ENCODE measurements around the gene PLEKHM2.
"Not testable (repeated sequence)": the region's sequence is repeated elsewhere in the genome, so short reads cannot be mapped to it uniquely, and the experiment has no call there.

Gene PLEKHM2, protein sequence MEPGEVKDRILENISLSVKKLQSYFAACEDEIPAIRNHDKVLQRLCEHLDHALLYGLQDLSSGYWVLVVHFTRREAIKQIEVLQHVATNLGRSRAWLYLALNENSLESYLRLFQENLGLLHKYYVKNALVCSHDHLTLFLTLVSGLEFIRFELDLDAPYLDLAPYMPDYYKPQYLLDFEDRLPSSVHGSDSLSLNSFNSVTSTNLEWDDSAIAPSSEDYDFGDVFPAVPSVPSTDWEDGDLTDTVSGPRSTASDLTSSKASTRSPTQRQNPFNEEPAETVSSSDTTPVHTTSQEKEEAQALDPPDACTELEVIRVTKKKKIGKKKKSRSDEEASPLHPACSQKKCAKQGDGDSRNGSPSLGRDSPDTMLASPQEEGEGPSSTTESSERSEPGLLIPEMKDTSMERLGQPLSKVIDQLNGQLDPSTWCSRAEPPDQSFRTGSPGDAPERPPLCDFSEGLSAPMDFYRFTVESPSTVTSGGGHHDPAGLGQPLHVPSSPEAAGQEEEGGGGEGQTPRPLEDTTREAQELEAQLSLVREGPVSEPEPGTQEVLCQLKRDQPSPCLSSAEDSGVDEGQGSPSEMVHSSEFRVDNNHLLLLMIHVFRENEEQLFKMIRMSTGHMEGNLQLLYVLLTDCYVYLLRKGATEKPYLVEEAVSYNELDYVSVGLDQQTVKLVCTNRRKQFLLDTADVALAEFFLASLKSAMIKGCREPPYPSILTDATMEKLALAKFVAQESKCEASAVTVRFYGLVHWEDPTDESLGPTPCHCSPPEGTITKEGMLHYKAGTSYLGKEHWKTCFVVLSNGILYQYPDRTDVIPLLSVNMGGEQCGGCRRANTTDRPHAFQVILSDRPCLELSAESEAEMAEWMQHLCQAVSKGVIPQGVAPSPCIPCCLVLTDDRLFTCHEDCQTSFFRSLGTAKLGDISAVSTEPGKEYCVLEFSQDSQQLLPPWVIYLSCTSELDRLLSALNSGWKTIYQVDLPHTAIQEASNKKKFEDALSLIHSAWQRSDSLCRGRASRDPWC

DNA sequence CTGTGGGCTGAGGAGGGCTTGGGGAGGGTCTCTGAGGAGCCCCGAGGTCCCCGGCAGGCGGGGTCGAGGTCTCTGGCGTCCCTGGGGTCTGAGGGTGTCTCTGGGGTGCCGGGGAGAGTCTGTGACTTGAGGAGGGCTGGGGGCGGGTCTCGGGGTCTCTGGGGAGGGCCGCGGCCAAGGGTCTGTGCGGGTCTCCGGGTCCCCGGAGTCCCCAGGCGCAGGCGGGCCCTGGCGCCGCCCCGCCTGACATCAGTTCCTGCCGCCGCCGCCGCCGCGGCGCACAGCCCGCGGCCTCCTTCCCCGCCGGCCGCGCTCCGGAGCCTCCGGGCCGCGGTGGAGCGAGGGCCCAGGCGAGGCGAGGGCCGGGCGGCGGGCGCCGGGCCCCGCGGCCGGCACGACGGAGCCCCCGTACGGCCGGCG lies at the start of gene PLEKHM2:
TSS of gene PLEKHM2 (plus strand) at position 279 of the 420 bp plus-strand sequence. CDS start 239 bp downstream, outside the sequence.
- DNase-seq = peak in 1 of 2 experiments; percentile 9

DNA sequence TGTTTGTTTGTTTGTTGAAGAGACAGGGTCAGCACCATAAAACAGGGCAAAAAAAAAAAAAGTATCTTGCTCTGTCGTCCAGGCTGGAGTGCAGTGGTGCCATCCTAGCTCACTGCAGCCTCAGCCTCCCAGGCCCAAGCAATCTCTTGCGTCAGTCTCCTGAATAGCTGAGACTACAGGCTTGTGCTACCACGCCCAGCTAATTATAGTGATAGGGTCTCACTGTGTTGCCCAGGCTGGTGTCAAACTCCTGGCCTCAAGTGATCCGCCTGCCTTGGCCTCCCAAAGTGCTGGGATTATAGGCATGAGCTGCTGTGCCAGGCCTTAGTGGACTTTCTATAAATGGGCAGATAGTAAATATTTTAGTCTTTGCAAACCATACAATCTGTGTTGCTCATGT lies 47.7 kb upstream of the PLEKHM2 start:
- DNase-seq = no peak

DNA sequence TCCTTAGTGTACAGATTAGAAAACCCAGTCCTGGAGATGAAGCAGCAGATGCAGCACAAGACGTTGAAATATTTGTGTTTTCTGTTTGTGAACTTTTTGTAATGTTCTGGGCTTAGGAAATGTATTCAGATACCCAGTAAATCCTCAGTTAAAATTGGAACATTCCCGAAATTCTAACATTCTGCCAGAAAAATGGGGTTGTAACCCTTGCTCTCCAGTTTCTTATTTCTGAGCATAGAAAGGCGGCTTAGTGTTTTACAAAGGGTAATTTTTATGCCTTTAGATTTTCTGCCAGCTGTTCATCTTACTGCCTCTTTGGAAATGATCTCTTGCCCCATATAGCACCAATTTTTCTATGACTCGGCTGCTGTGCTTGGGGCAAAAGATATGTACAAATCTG lies 46.3 kb upstream of the PLEKHM2 start:
- DNase-seq = no peak

DNA sequence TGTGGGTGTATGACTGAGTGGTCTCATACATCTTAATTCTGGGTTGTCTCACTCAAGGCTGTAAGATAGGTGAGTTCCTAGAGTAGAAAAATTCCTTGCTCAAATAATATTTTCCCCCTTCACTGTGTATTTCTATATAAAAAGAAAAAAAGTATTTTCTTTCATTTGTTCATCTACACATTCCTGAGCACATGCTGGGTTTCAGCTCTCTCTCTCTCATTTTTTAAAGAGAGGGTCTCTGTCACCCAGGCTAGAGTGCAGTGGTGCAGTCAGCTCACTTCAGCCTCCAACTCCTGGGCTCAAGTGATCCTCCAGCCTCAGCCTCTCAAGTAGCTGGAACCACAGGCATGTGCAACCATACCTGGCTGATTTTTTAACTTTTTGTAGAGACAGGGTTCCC lies 44.9 kb upstream of the PLEKHM2 start:
- no peak for DNase-seq

DNA sequence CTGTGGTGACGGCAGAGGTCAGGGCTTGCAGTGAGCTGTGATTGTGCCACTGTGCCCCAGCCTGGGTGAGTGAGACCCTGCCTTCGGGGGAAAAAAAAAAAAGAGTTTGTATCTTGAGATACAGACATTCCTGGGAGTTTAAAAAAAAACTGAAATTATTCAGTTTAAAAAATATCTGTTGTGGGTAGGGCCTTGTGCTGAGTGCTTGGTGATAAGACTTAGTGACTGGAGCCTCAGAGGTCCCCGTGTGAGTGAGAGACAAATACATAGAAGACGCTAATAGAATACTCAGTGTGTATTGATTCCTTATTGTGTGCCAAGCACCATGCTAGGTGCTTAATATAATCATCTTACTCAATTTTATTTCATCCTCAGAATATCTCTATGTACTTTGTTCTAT lies 44.2 kb upstream of the PLEKHM2 start:
- DNase-seq = no peak

DNA sequence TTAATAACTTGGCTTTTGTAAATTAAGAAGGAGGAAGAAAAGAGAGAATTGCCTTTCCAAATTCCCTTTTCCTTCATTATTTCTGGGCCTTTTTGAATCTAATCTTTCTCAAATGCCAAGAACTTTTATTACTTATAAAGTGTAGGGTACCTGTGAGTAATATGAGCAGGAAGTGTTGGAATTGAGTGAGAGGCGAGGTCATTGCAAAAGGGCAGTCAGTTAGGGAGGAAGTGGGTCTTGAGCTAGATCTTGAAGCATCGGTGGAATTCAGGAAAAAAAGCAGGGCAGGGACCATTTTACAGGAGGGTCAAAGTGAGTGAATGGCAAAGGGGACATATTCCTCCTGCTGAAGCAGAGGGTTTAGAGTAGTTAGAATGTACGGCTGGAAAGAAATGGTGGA lies 43.5 kb upstream of the PLEKHM2 start:
- DNase-seq = no peak

DNA sequence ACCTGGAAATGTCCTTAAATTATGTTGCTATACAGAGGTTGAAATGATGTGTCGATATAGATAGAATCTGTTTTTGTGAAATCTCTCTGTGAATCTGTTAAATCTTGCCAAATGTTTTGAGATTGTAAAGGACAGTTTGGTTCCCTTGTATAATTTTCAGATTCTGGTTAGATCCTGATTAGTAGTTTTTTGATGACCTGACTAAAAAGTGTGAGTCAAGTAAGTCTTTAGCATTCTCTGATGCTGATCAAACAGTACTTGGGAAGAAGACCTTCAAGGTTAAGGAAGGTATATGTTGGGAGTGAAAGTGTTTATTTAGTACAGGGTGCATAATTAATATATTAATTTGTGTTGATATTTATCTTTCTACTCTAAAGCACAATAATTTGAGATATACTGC lies 34.2 kb upstream of the PLEKHM2 start:
- DNase-seq = no peak

DNA sequence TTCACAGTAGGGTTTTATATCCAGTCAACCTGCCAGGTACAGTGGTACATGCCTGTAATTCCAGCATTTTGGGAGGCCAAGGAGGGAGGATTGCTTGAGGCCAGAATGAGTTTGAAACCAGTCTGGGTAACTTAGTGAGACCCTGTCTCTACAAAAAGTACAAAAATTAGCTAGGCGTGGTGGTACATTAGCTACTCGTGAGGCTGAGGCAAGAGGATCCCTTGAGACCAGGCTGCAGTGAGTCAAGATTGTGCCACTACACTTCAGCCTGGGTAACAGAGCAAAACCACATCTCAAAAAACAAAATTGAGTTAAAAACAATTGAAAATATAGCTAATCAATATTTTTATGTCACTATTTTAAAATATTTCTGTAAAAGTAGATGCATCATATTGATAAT lies 33.7 kb upstream of the PLEKHM2 start:
- DNase-seq = no peak

DNA sequence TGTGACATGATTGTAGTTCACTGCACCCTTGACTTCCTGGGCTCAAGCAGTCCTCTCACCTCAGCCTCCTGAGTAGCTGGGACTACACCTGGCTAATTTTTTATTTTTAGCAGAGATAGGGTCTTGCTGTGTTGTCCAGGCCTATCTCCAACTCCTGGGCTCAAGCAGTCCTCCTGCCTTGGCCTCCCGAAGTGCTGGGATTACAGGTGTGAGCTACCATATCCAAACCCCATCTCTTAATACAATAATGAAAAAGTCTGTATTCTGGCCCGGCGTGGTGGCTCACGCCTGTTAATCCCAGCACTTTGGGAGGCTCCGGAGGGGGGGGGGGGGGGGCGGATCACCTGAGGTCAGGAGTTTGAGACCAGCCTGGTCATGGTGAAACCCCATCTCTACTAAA lies 32.0 kb upstream of the PLEKHM2 start:
- not testable (repeated sequence) for DNase-seq

DNA sequence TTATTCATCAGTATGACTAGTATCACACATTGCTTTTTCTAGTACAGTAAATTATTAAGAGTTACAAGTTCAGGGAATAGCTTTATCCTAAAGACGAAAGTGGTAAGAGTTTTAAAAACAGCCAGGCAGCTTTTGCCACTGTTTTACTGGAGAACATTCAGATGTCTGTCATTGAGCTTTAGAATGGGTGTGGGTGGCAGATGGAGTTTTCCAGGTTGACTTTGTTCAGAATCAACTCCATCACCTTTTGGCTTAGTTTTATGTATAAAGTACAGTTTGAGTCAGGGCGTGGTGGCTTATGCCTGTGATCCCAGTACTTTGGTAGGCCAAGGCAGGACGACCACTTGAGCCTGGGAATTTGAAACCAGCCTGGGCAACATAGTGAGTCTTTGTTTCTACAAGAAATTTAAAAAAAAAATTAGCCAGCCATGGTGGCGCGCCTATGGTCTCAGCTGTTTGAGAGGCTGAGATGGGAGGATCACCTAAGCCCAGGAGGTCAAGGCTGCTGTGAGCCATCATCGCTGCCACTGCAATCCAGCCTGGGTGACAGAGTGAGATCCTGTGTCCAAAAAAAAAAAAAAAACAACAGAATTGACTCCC lies 29.9 kb upstream of the PLEKHM2 start:
- DNase-seq = no peak

DNA sequence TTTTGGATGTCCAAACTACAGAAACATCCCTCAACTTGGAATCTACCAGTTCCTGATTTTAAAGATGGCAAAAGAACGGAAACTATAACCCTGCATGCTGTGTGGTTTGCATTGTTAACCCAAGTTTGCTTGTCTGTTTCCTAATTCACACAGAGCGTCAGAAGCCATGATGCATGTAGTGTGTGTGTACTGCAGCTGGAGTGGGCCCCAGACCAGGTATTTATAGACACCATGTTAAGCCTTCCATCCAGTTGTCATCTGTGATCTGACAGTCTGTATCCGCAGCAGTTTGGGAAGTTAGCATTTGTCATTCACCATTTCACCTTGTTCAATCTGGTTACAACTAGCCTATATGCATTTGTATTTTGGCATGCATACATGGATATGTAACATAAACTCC lies 27.7 kb upstream of the PLEKHM2 start:
- DNase-seq = no peak

DNA sequence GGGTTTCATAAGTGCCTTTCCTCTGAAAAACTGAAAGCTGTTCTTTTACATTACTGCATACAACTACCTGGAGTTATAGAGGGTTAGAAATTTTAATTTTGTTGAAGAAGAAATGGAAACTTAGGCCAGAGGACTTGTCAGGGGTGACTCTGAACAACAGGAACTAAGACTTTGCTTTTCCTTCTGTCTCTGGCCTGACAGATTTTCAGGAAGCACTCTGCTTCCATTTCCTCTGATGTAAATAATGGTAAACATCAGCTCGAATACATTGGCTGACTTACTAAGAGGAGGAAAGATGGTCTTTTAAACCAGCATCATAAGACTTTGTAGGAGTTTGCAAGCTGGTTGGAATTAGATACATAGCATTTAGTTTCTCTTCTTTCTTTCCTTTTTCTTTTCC lies 27.1 kb upstream of the PLEKHM2 start:
- DNase-seq = no peak

DNA sequence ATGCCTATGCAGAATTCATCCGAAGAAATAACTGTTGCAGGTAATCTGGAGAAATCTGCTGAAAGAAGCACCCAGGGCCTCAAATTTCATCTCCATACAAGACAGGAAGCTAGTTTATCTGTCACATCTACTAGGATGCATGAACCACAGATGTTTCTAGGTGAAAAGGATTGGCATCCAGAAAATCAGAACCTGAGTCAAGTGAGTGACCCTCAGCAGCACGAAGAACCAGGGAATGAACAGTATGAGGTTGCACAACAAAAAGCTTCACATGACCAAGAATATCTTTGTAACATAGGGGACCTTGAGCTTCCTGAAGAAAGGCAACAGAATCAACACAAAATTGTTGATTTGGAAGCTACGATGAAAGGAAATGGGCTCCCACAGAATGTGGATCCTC lies 24.0 kb upstream of the PLEKHM2 start:
- no peak for DNase-seq

DNA sequence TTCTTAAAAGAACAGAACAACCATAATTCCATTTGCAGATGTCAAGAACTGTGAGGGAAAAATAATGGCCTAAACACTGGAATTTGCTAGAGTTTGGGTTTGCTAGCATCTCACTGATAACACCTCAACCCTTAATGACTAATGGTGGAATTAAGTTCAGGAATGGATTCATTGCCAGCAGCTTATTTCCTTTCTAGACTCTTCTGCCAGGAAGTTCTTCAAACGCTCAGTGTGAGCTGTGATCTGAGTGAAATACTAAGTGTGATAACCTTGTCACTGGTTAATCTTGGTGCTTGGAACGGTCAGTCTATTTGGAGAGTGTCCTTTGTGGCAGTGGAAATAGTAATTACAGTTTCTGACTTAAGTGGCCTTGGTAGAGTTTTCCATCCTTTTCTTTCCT lies 21.6 kb upstream of the PLEKHM2 start:
- DNase-seq = no peak

DNA sequence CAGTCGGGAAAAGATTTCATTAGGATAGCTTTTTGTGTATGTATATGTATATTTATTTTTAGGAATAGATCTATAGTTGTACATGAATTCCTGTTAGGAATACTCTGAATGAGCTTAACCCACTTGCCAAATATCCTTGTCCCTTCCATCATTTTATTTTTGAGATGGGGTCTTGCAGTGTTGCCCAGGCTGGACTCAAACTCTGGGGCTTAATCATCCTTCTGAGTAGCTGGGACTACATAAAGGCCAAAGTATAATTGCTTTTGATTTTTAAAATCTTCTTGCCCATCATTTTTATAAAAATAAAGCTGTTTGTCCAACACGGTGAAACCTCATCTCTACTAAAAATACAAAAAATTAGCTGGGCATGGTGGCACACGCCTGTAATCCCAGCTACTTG lies 20.2 kb upstream of the PLEKHM2 start:
- no peak for DNase-seq

DNA sequence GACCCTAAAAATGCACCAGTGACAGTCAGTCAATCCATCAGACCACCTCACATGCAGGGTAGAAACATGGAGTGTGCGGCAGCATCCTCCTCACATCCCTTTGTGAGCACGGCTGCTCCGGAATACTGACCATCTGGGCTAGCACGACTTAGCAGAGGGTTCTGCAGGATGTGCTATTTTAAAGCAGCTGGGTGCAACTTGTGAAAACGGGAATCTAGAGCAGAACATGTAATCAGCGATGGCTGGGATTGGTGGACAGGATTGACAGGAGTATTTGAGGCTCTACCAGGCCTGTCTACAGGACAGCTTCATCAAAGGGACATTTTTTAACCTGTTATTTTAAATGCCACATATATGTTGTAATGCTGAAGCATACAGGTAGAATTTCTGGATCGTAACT lies 16.8 kb upstream of the PLEKHM2 start:
- no peak for DNase-seq

DNA sequence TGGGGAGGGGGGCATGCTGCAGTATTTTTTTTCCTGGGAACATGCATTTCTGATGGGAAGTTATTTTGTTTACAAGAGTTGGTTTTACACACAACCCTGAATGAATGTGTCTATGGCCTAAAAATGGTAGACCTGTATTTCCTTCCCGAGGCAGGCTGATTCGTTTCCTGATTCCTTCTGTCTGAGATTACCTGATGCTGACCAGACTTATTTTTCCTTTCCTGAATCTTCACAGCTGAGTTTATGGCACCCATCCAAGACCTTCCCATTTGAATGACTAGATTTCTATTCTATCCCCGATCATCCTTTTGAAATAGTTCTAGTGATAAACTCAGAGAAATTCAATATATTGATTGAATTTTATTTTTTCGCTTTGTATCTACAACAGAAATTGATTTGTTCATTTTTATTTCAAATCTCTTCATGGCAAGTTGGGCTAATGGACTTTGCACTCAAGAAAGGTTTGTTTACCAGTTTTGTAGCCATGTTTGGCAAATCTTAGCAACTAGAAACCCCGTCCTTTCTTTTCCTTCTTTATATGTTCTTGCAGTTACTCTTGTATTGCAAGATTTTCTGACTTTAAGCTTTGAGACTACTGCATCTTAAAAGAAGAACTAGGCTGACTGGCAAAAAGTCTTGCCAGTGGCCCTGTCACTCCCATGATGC lies 15.9 kb upstream of the PLEKHM2 start:
- DNase-seq = no peak

DNA sequence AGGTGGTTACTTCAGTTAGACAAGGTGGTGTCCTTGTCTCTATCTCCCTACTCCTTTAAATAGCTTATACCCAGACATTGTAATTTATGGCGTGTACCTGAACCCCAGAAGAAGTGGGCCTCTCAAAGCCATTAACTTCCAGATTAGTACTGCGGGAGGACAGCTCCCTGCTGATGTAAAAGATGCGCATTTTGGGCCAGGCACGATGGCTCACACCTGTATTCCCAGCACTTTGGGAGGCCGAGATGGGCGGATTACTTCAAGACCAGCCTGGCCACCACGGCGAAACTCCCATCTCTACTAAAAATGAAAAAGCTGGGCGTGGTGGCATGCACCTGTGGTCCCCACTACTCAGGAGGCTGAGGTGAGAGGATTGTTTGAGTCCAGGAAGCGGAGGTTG lies 15.0 kb upstream of the PLEKHM2 start:
- no peak for DNase-seq

DNA sequence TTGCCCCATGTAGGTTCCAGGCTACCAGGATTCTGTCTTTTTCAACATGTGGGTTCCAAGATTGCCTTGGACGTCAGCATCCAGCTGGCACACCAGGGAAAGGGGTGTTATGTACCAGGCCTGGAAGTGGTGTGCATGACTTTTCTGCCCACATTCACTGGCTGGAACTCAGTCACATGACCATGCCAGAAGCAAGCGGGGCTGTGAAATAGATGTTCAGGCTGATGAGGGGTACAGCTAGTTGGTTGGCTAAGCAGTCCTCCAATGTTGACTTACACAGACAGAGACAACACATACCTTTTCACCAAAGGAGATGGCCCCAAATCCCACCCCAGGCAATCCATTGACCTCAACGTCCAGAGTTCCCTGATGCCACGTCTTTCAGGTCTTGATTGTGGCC lies 14.3 kb upstream of the PLEKHM2 start:
- no peak for DNase-seq

DNA sequence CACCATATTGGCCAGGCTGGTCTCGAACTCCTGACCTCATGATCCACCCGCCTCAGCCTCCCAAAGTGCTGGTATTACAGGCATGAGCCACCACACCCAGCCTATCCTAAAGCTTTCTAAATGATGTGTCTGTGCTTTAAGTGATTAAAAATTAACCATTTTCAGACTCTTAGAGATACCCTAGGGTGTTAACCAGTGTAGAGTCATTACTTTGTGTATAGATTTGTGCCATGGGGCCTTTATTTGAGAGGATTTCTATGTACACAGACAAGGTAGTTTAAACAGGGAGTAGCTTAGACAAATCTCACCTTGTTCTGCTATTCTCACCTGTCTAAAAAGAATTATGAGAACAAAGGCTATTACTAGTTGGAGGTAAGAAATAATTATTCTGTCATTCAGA lies 12.7 kb upstream of the PLEKHM2 start:
- DNase-seq = no peak

DNA sequence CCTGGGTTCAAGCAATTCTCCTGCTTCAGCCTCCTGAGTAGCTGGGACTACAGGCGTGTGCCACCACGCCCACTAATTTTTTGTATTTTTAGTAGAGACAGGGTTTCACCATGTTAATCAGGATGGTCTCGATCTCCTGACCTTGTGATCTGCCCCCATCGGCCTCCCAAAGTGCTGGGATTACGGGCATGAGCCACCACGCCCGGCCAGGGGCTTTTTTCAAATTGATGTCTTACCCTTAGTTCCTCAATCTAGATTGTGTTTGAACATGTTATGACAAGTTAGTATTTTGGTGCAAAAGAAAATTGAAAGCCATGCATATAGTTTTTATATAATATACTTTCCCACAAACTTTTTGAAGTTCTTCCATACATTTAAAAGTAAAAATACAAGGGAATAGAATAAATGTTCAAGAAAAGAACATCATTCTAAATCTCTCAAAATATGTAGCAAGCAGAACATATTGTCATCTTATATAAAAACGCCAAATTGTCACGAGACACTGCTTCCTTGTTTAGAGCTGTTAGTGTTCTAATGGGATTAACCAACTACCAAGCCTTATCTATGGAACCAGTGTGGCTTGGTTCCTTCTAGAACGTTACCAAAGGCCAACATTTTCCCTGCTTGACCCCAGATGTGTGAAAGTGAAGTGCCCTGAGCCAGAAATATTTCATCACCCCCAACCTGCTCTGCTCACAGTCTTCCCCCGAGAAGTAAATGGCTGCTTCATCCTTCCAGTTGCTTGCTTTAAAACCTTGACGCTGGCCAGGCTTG lies 9.5 kb upstream of the PLEKHM2 start:
- DNase-seq = no peak

DNA sequence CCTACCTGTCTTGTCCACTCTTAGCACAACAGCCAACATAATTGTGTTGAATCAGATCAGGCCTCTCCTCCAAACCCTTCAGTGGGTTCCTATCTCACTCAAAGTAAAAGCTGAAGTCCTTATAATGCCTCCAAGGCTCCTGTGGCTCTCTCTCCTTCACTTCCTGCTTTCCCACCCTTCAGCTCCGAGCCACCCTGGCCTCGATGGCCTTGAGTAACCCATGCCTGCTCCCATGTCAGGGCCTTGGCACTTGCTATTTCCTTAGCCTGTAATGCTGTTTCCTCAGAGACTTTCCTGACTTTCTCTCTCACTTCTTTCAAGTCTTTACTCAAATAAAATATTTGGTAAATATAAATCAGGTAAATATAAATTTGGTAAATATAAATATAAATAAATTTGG lies 8.1 kb upstream of the PLEKHM2 start:
- DNase-seq = no peak
